ENCODE measurements around the gene REC114.

DNA sequence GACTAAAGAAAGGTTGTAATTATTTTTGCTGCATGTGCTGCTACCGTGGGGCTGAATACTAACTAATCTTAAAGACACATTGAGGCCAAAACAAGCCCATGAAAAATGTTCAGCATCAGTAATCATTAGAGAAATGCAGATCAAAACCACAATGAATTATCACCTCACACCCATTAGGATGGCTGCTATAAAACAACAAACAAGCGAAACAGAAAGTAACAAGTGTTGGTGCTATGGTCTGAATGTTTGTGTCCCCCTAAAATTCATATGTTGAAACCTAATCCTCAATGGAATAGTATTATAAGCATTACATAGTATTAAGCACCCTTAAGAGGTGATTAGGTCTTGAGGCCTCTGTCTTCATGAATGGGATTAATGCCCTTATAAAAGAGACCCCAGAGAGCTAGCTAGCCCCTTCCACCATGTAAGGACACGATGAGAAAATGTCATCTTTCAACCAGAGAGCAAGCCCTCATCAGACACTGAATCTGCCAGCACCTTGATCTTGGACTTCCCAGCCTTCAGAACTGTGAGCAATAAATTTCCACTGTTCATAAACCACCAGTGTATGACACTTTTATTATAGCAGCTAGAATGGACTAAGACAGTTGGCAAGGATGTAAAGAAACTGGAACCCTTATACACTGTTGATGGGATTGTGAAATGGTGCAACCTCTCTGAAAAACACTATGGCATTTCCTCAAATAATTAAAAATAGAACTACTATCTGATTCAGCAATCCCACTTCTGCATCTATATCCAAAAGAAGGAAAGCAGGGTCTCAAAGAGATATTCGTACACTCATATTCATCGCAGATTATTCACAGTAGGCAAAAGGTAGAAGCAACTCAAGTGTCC lies 76.1 kb downstream of the REC114 start:
- TF ChIP-seq RFX5 (IDR thresholded peaks at IDR 0.05; ENCODE audit: low read depth, low read length) (no peak), SMARCB1 (IDR thresholded peaks at IDR 0.05; ENCODE audit: insufficient read length, low read depth) (no peak), NFE2L1 (tag; IDR thresholded peaks at IDR 0.05; ENCODE audit: borderline replicate concordance, low read depth) (no peak), SIRT6 (IDR thresholded peaks at IDR 0.05; ENCODE audit: low read depth, low read length) (no peak), NFYB (IDR thresholded peaks at IDR 0.05; ENCODE audit: extremely low read depth, insufficient read length) (no peak), MYC (IDR thresholded peaks at IDR 0.05; ENCODE audit: low read depth, low read length) (no peak), MYC (CRISPR knock-in tag; IDR thresholded peaks at IDR 0.05; ENCODE audit: borderline replicate concordance, low read depth) (no peak), ZNF766 (CRISPR knock-in tag; conservative IDR thresholded peaks at IDR 0.05) (no peak), CEBPB (tag; IDR thresholded peaks at IDR 0.05) (no peak), POLR2A (conservative IDR thresholded peaks at IDR 0.05) (no peak), MXI1 (IDR thresholded peaks at IDR 0.05; ENCODE audit: low read depth, low read length) (no peak), TFE3 (CRISPR knock-in tag; IDR thresholded peaks at IDR 0.05) (no peak), ZFX (CRISPR knock-in tag; IDR thresholded peaks at IDR 0.05) (no peak)

Data from K562 (cell line).